HG03060 (cell line): ENCODE data around the gene ROS1.
"Not testable (repeated sequence)": the region's sequence is repeated elsewhere in the genome, so short reads cannot be mapped to it uniquely, and the experiment has no call there.

Experiments
- ATAC-seq: cut with Tn5 transposase; IDR thresholded peaks from one replicate; pipeline ENCODE4 v1.9.1; 2021; ENCODE audit warnings: low read depth, moderate number of reproducible peaks; ENCODE audit not compliant: unreplicated experiment

ROS1 gene

DNA sequence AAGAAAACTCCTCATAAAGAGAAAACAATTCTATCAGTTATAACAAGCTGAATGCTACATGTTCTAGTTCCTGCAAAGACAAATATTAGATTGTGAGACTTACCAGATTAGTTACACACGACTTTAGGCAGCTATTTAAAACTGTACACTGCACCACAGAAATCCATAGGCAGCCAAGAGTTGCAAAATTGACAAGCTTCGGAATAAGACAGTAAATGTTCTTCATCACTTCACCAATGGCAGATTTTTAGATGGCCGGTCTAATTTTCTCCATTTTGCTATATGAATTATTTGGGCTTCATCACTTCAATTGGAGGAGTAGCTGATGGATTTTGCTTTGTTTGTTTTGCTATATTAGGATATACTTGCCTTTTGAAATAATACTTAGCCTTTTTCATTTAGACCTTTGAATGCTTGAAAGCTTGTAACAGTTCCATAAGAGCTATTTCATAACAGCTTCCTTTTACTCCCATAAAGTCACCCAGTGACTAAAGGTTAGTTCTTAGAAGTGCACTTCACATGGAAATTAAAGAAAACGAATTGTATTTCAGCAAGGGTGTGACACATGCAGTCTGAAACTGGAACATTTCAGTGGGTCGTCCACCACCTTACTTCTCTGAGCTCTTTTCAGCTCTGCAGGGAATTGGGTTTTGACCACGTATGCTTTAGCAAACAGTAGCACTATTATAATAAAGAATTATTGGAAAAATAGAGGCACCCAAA lies at the start of gene ROS1:
ROS1 (minus strand) TSS at position 512 of the 723 bp plus-strand sequence; CDS start at position 226, 286 bp downstream.
- no peak for ATAC-seq

- ATAC-seq = no peak
Observed at GRCh38 chr6:117473401-117473800, 47.7 kb upstream of the ROS1 start.

DNA sequence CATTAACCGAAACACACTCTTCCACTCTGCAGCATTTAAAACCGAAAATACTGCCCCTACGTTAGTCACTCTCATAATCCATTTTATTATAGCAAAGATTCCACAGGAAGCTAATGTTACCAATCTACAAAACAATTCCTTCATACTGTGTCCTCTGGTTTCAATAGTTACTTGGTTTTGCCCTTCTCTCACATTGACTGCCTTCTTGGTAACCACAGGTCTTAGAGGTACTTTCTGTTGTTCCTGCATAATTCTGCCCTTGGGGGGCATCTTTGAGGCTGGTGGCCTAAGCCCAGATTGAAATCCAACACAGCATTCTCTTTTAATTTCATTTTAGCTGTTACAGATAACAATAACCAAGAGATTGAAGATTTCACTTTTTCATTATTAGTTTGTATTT lies 46.9 kb upstream of the ROS1 start:
- no peak for ATAC-seq

- no peak for ATAC-seq
Observed at GRCh38 chr6:117469791-117470190, 44.0 kb upstream of the ROS1 start.

GRCh38 chr6:117469356-117469755 lies 43.6 kb upstream of the ROS1 start:
- ATAC-seq = no peak

DNA sequence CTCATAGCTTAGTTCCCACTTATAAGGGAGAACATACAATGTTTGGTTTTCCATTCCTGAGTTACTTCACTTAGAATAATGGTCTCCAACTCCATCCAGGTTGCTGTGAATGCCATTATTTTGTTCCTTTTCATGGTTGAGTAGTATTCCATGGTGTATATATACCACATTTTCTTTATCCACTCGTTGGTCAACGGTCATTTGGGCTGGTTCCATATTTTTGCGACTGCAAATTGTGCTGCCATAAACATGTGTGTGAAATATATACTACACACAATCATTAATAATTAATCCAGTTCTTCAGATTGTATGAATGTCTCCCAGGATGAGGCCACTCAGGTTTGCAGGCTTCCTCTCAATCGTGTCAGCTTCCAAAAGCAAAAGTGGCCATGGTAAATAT lies 42.8 kb upstream of the ROS1 start:
- not testable (repeated sequence) for ATAC-seq

- ATAC-seq = no peak
Observed at GRCh38 chr6:117467876-117468275, 42.1 kb upstream of the ROS1 start.

- ATAC-seq = no peak
Observed at GRCh38 chr6:117465691-117466090, 39.9 kb upstream of the ROS1 start.

- ATAC-seq = peak; percentile 8
Observed at GRCh38 chr6:117464700-117465099, 39.0 kb upstream of the ROS1 start.

DNA sequence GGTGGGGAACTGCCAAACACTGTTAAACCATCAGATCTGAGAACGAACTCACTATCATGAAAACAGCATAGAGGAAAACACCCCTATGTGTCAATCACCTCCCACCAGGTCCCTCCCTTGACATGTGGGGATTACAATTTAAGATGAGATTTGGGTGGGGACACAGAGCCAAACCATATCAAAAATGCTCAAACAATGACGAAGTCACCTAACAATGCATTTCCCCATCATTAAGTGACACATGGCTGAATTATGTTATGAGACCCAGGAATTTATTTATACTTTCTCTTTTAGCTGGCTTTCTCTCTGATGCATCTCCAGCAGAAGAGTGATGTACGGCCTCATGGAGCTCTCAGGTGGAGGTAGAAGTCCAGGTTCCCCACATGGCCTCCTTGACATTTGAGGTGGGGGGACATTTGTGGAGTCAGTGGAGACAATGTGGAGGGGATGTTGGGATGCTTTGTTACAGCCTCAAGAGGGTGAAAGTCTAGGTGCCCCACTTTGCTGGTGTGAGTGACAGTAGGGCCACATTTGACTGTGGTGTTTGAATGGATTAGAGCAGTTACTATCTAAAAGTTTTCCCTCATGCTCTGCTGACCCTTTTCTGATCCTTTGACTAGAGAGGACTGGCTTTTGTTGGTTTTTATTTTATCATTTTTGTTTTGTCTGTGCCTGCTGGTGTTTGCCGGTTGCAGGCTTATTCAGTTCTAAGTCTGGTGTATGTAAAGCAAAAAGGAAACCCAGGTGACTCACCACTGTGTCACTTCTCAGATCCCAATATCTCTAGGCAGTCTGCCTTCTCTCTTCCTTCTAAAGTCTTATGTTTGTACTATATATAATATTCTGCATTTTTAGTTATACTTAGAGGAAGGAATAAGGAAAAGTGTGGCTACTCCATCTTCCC lies 38.3 kb upstream of the ROS1 start:
- peak; percentile 50 for ATAC-seq

GRCh38 chr6:117459204-117459944 lies 33.6 kb upstream of the ROS1 start:
- ATAC-seq = no peak

DNA sequence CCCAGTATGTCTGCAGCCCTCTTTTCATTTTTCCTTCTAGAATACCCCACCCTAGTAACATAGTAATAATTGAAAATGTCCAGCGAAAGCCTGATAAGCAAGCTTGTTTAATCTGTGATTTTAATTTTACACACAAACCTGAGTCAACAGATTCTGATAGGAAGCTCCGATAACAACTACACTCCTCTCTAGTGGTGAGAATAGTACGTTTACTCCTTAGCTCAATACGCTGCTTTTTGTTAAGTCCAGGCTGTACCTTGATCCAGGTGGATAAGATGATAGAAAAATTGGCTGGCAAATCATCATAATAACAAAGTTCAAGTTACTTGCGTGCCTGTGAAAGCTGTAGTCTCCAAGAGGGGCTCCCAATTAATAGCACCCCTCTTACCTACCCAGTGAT lies 31.3 kb upstream of the ROS1 start:
- no peak for ATAC-seq

DNA sequence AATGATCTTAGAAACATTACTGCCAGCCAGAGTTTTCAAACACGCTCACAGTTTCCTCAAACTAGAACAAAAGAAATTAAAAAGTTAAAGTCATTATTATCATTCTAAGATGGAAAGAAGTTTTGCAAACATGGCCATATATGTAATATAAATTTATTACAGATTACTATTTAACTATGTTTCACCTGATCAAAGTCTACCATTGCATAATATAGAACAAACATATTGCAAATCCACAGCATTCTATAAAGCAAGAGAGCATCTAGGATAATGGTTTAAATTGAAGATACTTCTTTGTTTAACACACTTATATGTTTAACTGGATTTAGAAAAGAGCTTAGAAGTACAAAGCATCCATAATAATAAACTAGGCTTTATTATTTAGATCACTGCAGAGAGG lies 30.5 kb upstream of the ROS1 start:
- no peak for ATAC-seq

DNA sequence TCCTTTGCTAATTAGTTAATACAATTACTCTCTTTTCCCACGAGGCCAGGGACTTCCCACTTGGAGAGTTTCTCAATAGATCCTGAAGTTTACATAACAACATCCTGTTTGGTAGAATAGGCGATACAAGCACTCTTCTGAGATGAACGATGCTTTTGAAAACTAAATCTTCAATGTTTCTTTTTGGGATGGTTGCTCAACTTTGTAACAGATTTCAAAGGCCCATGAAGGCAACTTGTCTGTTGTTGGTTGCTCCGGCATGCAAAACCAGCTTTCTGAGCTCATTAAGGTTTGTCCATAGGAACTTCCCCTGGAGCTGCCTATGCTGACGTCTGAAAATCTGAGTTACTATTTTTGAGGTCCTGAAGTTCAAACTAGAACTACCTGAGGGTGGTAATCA lies 25.9 kb upstream of the ROS1 start:
- no peak for ATAC-seq

DNA sequence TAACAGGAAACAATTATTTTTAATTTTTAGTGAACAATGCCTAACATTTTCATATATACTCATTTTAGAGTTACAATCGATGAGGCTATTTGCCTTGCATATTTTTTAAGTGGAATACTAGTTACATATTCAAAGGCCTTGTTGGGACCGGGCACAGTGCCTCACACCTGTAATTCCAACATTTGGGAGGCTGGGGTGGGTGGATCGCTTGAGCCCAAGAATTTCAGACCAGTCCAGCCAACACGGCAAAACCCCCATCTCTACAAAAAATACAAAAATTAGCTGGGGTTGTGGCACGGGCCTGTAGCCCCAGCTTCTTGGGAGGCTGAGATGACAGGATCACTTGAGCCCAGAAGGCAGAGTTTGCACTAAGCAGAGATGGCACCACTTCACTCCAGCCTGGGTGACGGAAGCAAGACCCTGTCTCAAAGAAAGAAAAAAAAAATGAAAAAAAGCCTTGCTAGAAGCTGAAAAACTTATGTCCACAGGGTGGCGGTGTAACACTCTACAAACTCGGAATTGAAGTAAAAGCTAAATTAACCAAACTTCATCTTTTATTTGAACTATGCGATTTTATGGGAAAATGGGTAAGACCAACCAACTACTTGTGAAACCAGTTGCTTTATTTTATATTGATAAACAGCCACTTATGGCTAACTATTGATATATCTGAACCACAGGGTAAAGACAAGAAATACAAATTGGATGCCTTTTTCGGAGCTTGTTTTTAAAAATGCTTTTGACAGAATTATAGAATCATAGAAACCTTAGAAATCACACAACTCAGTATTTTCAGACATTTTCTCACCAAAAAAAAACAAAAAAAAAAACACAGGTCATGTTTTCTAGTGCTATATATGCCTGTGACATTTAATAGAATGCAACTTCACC lies 24.1 kb upstream of the ROS1 start:
- no peak for ATAC-seq

- no peak for ATAC-seq
Observed at GRCh38 chr6:117448732-117449485, 23.2 kb upstream of the ROS1 start.

GRCh38 chr6:117448011-117448410 lies 22.3 kb upstream of the ROS1 start:
- no peak for ATAC-seq

DNA sequence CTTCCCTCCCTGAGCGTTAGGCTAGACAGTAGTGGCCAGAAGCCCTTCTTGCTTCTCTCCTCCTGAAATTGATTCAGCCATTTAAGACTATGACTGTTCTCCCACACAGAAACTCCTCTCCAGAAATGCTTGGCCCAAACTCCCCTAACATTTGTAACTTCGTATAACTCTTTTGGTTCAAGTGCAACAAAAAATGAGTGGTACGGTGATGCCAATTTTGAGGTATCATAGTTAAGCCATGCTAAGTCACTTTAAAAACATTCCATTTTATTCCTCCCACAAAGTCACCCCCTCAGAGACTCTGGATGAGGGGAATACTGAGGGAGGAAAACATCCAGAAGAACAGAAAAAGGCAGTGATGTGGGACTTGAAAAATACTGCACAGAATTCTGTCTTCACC lies 21.1 kb upstream of the ROS1 start:
- ATAC-seq = no peak

- no peak for ATAC-seq
Observed at GRCh38 chr6:117444600-117444999, 18.9 kb upstream of the ROS1 start.
